Activated naive CD4-positive, alpha-beta T cell treated with anti-CD3 and anti-CD28 coated beads, Interleukin-2, amount 50 U/mL, for 72 hours (primary cell): Measurements from ENCODE around the gene CHM. TPM values are rescaled to one million over a fixed set of nuclear protein-coding genes. Genes with fewer than 3 reads are reported as not detected.

Experiments used
- ATAC-seq, 2 donors: fragments of 150-1000 bp; cut with Tn5 transposase; 2 replicates each; pipeline ENCODE4 v1.10.0; 2021; ENCODE audit warnings: mild to moderate bottlenecking in 2 of 2, moderate library complexity in 2 of 2
- DNase-seq, 2 donors: peaks; one replicate each; pipeline ENCODE4 v3.0.0; 2021 to 2022; ENCODE audit warnings: low spot score in 2 of 2
- H3K27ac Mint-ChIP-seq, 2 donors: one replicate each; pipeline ENCODE4 v1.8.0; 2022; ENCODE audit warnings: mild to moderate bottlenecking in 2 of 2, mixed read lengths in 2 of 2
- H3K36me3 Mint-ChIP-seq, 2 donors: one replicate each; pipeline ENCODE4 v1.8.0; 2022; ENCODE audit warnings: mixed read lengths in 2 of 2
- H3K9me3 Mint-ChIP-seq, 2 donors: one replicate each; pipeline ENCODE4 v1.8.0; 2022; ENCODE audit warnings: mixed read lengths in 2 of 2
- total RNA-seq, 2 donors: library from RNA; stranded (reverse); gene quantifications; one replicate each; pipeline ENCODE4 v1.2.3, GENCODE V29; 2022

The CHM gene
- total RNA-seq, 2 donors from 2014 or later: 16.4 to 16.9 TPM

DNA sequence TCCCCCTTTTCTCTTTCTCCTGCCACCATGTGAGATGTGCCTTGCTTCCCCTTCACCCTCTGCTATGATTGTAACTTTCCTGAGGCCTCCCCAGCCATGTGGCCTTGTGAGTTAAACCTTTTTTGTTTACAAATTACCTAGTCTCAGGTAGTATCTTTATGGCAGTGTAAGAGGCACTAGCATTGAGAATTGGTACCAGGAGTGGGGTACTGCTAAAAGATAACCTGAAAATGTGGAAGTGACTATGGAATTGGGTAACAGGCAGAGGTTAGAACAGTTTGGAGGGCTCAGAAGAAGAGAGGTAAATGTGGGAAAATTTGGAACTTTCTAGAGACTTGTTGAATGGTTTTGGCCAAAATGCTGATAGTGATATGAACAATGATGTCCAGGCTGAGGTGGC is 182.0 kb downstream of the CHM start:
- Mint-ChIP-seq H3K36me3 (peaks cover 39 to 41% of the 10 kb centered on the region in 2 donors), H3K27ac (no peak overlapping the region), H3K9me3 (peaks cover 16 to 17% of the 10 kb centered on the region in 2 donors)
- DNase-seq (no peak), ATAC-seq (no peak)

DNA sequence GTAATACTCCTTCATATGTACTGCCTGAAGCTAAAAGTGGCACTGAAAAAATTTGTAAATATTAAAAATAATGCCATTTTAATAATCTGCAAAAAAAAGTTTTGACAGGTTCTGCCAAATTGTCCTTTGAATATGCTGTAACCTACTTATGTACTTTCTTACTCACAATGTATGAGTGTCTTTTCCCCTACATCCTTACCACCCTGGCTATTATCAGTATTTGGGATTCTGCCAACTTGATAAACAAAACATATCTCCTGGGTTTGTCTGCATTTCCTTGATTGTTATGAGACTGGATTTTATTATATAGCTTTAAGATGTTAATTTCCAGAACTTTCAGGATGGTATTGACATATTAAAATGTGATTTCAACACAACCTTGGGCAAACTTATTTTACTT is 187.9 kb downstream of the CHM start:
- no peak for ATAC-seq
- Mint-ChIP-seq H3K36me3 (no peaks in the 10 kb centered on the region), H3K9me3 (no peaks in the 10 kb centered on the region), H3K27ac (no peak overlapping the region)
- DNase-seq: no peak

DNA sequence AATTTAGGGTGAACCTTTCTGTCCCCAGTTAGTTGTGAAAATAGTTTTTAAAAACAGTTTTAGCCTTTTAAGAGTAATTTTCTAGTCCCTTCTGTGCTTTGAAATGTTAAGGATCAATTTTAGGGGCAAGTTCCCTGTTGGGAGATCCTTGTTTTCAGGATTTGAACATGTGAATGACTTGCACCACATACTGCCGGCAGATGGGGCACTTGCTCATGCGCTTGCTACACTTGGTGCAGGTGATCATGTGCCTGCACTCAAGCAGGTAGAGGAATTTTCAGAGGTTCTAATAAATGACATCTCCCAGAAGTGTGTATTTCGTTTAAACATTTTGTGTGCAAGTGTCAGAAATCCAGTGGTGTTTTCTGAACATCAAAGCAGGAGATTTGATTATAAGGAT is 195.9 kb downstream of the CHM start:
- H3K9me3 Mint-ChIP-seq: no peaks in the 10 kb centered on the region
- H3K27ac Mint-ChIP-seq: no peak overlapping the region
- ATAC-seq: no peak
- no peak for DNase-seq
- no peaks in the 10 kb centered on the region for H3K36me3 Mint-ChIP-seq

DNA sequence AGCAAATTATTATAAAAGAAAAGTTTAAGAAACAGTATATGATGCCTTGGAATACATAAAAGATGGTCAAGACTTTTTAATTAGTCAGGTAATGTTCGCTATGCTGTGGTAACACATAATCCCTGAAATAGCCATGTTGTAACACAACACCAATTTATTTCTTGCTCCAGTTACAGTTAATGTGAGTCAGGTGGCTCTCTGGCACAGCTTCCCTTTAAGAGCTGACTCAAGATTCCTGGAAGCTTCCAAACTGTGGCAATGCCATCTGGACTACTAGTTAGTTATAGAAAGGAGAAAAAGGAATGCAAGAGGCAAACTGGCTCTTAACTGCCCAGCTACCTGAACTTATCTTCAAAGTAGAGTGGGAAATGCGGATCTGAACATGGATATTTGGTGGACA is 210.5 kb downstream of the CHM start:
- no peaks in the 10 kb centered on the region for H3K9me3 Mint-ChIP-seq
- ATAC-seq: no peak
- peaks cover 0 to 6% of the 10 kb centered on the region in 2 donors for H3K36me3 Mint-ChIP-seq
- no peak overlapping the region for H3K27ac Mint-ChIP-seq
- no peak for DNase-seq

DNA sequence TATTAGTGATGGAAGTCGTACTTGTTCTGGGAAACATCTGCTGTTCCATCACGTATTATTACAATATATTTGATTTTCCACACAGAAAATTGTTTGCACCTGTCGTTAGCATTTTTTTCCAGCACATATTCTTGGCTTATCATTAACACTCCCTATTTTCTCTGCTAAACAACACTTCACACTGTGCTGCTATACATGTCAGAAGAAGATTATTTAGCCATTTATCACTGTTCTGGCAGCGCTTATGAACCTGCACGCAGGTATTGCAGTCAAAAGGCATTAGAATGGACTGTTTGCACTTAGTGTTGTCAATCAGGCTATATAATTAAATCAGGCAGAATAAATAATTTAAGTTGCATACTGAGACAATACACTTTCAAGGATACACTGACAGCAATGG is 218.6 kb downstream of the CHM start:
- ATAC-seq: no peak
- Mint-ChIP-seq H3K36me3 (no peaks in the 10 kb centered on the region), H3K27ac (no peak overlapping the region), H3K9me3 (no peaks in the 10 kb centered on the region)
- no peak for DNase-seq

DNA sequence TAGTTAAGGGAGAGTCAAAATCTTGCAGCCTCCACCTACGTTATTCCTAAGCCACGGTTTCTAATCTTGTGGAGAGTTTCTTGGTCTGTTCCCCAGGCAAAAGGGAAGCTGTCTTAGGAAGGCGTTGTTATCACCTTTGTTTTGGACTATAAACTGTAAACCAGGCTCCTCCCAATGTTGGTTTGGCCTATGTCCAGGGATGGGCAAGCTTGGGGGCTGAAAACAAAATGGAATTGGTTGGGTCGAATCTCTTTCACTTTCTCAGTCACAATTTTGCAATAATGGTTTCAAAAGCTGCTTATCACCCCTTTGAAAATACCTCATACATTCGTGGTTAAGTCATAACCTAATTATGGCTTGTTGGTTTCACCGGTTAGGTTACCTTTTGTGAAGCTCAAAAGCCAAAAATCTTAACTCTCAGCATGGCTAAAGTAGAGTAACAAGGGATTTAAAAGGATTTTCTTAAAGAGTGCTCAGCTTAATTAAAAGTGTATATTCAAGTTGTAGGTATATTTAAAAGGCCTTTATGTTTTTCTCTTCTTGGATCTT is 232.1 kb downstream of the CHM start:
- Mint-ChIP-seq H3K9me3 (peaks cover 14 to 15% of the 10 kb centered on the region in 2 donors), H3K27ac (no peak overlapping the region), H3K36me3 (peaks cover 10 to 17% of the 10 kb centered on the region in 2 donors)
- no peak for ATAC-seq
- no peak for DNase-seq

Other genes starting within 250 kb of the CHM start
- not detected for gene DACH2, start 100.9 kb upstream of the CHM start, total RNA-seq